ENCODE results near the gene LPCAT3. TPM values are rescaled to one million over a fixed set of nuclear protein-coding genes. Genes with fewer than 3 reads are reported as not detected.

LPCAT3 gene
- total and polyA plus RNA-seq, 2 of the 13 experiments (the other 11 are each of a cell fraction or from before 2014, with no cell fraction given) = 44.5 to 64.3 TPM

DNA sequence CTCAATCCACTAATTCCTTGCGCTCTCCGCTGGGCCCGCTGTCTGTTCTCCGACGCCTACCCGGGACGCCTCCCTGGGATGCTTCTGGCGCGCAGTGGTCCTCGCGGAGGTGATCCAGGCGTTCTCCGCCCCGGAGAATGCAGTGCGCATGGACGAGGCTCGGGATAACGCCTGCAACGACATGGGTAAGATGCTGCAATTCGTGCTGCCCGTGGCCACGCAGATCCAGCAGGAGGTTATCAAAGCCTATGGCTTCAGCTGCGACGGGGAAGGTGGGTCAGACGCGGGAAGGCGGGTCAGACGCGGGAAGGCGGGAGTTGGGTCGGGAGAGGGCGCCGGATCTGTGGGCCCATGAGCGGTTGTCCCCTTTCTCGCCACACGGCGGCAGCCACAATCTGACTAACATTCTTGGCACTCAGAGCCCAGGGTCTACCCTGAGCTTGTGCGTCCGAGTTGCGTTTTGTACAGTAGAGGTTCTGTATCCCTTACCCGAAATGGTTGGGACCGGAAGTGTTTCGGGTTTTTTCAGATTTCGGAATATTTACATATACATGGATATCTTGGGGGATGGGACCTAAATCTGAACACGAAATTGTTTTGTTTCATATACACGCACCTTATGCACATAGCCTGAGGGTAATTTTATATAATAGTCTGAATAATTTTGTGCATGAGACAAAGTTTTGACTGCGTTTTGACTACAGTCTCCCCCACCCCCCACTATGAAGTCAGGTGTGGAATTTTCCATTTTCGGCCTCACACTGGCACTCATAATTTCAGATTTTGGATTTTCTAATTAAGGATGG is 73.7 kb downstream of the LPCAT3 start (continued):
- TF ChIP-seq NFIB (CRISPR knock-in tag; IDR thresholded peaks at IDR 0.05; ENCODE audit: borderline replicate concordance) = peak; percentile 59; the same call in 1 of the 2 replicates
- TF ChIP-seq ZBTB7A (CRISPR knock-in tag; IDR thresholded peaks at IDR 0.05) = peak; percentile 72; the same call in 1 of the 2 replicates
- peak; percentile 86 to 89 for TF ChIP-seq HMGXB4 (CRISPR knock-in tag; IDR thresholded peaks at IDR 0.05; ENCODE audit: borderline replicate concordance in 1 of 2, low read depth in 1 of 2)
- no peak for TF ChIP-seq ARID3A (IDR thresholded peaks at IDR 0.05; ENCODE audit: low read depth, low read length)
- peak; percentile 96 for TF ChIP-seq CTCF (CRISPR knock-in tag; IDR thresholded peaks at IDR 0.05)
- TF ChIP-seq REPIN1 (CRISPR knock-in tag; IDR thresholded peaks at IDR 0.05; ENCODE audit: borderline replicate concordance, low read depth) = 0 out of 2 replicates have a peak, but pooled peaks have one; percentile 18
- peak; percentile 55 for TF ChIP-seq SAP130 (CRISPR knock-in tag; IDR thresholded peaks at IDR 0.05; ENCODE audit: low read depth)
- TF ChIP-seq SAFB2 (CRISPR knock-in tag; IDR thresholded peaks at IDR 0.05; ENCODE audit: borderline replicate concordance, low read depth) = peak; percentile 60; the same call in 1 of the 2 replicates
- TF ChIP-seq ZNF12 (CRISPR knock-in tag; IDR thresholded peaks at IDR 0.05) = 0 out of 2 replicates have a peak, but pooled peaks have one; percentile 54
- TF ChIP-seq ZNF567 (CRISPR knock-in tag; IDR thresholded peaks at IDR 0.05; ENCODE audit: borderline replicate concordance) = 0 out of 2 replicates have a peak, but pooled peaks have one; percentile 64
- no peak; a peak in 1 of 4 replicates for TF ChIP-seq ATF4 (CRISPR knock-in tag; IDR thresholded peaks at IDR 0.05)
- peak; percentile 74; the same call in 1 of the 2 replicates for TF ChIP-seq ZNF142 (CRISPR knock-in tag; IDR thresholded peaks at IDR 0.05)

All from HepG2 (cell line).